Myocyte (in vitro differentiated cells): ENCODE results near the gene KCNK3. TPM values are rescaled to one million over a fixed set of nuclear protein-coding genes. Genes with fewer than 3 reads are reported as not detected.

Experiments
- DNase-seq: peaks from one replicate; pipeline ENCODE4 v3.0.0-alpha.2; 2012; ENCODE audit warnings: low read depth
- total RNA-seq: library from RNA; depleted of rRNA; stranded (reverse); fragments of >200 nt; gene quantifications from 2 replicates; pipeline ENCODE4 v1.2.3, GENCODE V29; 2014

KCNK3 gene
- total RNA-seq, 1 donor from 2014 or later = 1.1 TPM

DNA sequence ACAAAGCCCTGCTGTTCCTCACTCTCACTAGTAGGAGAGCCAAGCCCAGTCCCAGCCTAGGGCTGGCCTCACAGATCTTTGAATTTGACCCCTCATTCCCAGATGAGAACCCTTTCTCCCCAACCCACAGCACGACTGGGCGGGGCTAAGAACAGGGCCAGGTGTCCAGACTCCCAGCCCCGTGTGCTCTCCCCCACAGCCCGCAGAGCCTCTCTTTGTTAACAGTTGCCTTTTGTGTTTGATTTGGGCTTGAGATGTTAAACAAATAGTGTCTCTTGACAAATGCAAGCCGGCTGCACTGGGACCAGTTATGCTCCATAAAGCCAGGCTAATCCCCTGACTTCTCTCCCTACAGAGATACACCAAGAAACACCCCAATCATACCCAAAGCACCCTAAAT lies 4.7 kb upstream of the KCNK3 start:
- DNase-seq = no peak

- DNase-seq = no peak
Measured at GRCh38 chr2:26691161-26691560, 1.4 kb upstream of the KCNK3 start.

DNA sequence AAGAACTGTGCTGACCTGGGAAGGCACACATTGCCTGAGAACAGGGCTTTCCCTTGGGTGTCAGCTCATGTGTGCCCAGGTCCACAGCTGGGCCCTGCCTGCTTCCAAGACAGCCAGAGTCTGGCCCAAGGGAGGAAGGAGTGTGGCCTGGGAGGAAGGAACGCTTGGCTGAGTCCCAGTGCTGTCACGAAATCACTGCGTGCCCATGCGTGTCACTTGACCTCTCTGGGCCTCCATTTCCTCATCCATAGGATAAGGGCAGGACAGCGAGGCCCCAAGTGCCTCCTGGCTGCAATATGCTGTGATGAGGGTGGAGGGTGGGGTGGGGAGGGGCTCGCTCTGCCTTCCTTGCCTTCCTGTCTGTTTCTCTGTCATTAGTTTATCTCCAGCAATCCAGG lies 642 bp upstream of the KCNK3 start:
- DNase-seq = no peak

GRCh38 chr2:26692897-26693849 lies 651 bp downstream of the KCNK3 start:
- peak; percentile 34 for DNase-seq

- DNase-seq = no peak
Measured at GRCh38 chr2:26694001-26694400, 1.5 kb downstream of the KCNK3 start.

DNA sequence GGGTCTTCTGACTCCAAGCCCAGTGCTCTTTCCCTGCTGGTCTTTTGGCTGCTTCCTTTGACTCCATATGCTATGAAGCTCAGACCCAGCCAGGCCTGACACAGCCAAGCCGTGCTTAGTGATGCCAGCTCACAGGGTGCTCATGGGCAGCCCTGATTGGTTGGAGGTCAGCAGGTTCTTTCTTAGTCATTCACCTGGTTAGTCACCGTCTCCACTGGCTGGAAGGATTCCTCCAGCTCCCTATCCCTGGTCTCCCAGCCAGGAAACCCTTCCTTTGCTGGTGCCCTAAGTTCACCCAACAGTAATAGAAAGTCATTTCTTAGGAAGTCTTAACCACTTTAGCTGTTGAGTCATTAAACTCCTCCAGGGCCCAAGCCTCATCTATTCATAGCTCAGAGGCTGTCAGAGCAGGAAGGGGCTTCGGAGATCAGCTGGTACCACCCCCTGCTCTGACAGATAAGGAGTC lies 3.9 kb downstream of the KCNK3 start:
- DNase-seq = peak; percentile 47

DNA sequence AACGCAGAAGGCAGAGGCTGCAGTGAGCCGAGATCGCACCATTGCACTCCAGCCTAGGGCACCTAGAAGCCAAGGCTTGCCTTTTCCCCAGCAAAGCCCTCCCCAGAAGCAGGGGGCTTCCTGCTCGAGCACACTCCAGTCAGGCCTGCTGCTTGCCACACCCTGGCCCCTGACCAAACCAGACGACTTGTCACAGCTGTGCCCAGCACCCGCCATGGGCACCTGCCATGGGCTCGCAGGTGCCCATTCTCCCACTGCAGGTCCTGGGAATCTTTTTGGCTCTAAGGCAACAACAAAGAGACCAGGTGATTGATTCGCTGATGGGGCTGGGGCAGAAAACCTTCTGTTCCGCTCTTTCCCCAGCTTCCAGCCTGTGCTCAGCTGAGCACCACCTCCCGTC lies 4.9 kb downstream of the KCNK3 start:
- no peak for DNase-seq

GRCh38 chr2:26699295-26699694 lies 6.8 kb downstream of the KCNK3 start:
- no peak for DNase-seq

DNA sequence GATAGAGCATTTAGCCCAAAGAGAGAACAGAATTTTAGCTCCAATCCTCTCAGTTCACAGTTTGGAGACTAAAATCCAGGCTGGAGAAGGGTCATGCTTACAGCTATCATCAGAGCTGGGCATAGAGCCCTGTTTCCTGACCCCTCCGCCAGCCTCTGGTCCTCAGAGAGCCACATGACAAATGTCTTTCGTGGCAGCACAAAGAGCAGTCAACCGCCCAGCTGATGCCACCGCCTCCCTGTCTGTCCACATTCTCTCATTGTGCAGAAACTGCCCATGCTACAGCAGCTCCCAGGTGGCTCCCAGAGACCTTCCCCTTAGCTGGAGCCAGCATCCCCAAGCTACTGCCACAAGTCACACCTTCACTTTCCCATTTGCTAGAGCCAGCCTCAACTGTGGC lies 7.6 kb downstream of the KCNK3 start:
- no peak for DNase-seq

GRCh38 chr2:26701596-26701995 lies 9.1 kb downstream of the KCNK3 start:
- no peak for DNase-seq

DNA sequence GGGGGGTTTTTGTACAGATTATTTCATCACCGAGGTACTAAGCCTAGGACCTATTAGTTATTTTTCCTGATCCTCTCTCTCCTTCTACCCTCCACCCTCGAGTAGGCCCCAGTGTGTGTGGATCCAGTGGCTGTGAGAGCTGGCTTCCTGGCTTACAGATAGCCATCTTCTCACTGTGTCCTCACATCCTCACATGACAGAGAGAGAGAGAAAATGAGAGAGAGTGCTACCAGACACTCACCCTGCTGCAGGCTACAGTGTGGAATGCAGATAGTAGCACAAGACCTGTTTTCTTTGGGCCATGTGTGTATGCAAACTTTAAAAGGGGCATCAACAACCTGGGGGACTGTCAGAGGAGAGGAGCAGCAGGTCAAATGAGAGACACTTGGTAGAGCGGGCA lies 9.5 kb downstream of the KCNK3 start:
- no peak for DNase-seq

DNA sequence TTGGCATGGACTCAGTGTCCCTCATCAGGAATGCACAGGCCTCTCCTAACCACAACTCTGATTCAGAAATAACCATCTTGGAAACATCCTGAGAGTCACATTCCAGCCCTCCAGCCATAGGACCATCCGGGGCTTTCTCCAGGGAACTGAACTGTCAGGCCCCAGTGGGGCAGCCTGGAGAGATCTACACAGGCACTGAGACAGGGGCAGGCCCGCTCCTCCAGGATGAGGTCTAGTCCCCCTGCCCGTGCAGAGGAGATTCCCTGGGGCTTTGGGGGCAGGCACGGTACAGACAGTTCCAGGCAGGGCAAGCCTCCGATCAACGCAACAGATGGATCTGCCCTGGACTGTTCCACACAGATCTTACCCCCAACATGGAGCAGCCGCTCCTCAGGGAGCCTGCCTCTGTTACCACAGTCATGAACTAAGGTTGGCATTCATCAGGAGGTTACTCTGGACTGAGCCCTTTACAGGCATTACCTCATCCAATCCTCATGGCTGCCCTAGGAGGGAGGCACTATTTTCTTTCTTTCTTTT lies 12.0 kb downstream of the KCNK3 start:
- peak; percentile 86 for DNase-seq

- DNase-seq = no peak
Measured at GRCh38 chr2:26705126-26705525, 12.6 kb downstream of the KCNK3 start.

DNA sequence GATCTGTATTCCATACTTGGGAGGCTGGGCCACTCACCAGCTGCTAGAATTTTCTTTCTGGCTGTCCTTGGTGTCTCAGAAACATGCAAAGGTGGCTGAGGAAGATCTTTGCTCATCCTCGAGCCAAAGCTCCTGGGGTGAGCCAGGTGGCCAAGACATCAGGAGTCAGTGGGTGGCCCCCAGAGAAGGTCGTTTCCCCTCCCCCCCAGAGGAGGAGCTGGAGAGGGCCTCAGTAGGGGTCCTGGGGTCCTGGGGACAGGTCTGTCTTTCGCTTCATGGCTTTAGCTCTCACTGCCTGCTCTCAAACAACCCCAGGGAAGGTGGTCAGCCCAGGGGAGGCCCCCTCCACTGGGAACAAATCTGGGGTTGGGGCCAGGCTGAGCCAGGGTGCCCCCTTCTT lies 13.6 kb downstream of the KCNK3 start:
- no peak for DNase-seq

DNA sequence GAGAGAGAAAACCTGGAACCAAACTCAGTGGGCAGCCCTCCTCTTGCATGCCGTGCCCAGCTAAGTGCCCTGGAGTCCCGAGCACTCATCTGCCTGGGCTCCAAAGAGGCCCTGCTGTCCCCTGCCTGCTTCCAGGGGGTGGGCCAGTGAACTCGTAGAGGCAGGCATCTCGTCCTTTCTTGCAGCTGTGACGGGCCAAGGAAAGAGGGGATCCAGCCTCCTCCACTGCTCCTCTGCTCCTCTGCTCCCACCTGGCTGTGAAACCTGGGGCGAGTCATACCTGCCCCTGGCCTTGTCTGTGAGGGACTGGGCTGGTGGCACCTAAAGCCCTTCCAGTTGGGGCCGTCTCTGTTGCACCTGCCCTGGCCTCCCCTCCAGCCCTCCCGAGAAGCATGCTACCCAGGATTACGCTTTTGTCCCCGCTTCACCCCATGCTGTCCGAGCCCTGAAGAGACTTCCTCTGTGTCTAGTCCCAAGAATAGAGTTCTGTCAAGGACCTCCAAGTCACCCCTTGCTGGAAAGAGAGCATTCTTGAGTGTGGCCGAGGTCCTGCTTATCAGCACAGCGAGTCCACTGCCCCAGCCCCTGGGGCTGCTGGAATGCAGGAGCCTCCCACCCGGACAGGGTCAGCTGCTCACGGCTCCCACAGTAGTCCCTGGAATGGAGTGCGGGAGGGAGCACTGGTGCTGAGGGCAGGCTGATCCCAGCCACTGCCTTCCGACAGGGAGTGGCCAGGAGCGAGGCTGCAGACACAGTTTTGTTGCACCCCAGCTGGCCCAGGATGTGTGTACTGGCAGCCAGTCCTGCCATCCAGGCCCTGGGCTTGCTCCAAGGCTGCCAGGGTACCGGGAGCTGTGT lies 14.3 kb downstream of the KCNK3 start:
- peak; percentile 77 for DNase-seq

- no peak for DNase-seq
Measured at GRCh38 chr2:26707747-26708146, 15.2 kb downstream of the KCNK3 start.

- DNase-seq = no peak
Measured at GRCh38 chr2:26708457-26708856, 15.9 kb downstream of the KCNK3 start.

GRCh38 chr2:26709323-26710110 lies 17.0 kb downstream of the KCNK3 start:
- no peak for DNase-seq

GRCh38 chr2:26710145-26710544 lies 17.6 kb downstream of the KCNK3 start:
- DNase-seq = no peak

- peak; percentile 36 for DNase-seq
Measured at GRCh38 chr2:26710743-26711456, 18.4 kb downstream of the KCNK3 start.
